Bronchial epithelial cell (primary cell): ENCODE results near the gene C12orf75. TPM values are rescaled to one million over a fixed set of nuclear protein-coding genes. Genes with fewer than 3 reads are reported as not detected.

ENCODE experiments used
- DNase-seq: peaks from one replicate; pipeline ENCODE4 v3.0.0-alpha.2; 2010; ENCODE audit warnings: low read depth
- FAIRE-seq: peaks from 2 replicates; lab custom pipeline; 2011; peaks lifted over from hg19 to GRCh38; lab: Jason Lieb, UNC
- H3K27me3 ChIP-seq: 2 replicates; pipeline ENCODE4 v1.5.1; 2011; ENCODE audit warnings: low read length; ENCODE audit not compliant: control insufficient read depth, insufficient read depth
- H3K36me3 ChIP-seq: 2 replicates; pipeline ENCODE4 v1.5.1; 2011; ENCODE audit warnings: low read length; ENCODE audit not compliant: control insufficient read depth, insufficient read depth
- H3K4me3 ChIP-seq: 2 replicates; pipeline ENCODE4 v1.5.1; 2011; ENCODE audit warnings: mild to moderate bottlenecking, low read depth, low read length, control low read depth
- CTCF ChIP-seq: IDR thresholded peaks from 2 replicates; pipeline ENCODE4 v1.5.1; 2011; ENCODE audit warnings: mild to moderate bottlenecking, moderate library complexity, low read length, control low read depth, inconsistent platforms; ENCODE audit not compliant: insufficient read depth, severe bottlenecking
- total RNA-seq: library from RNA; depleted of rRNA; stranded (reverse); fragments of >200 nt; gene quantifications from 2 replicates; pipeline ENCODE4 v1.2.1, GENCODE V29; 2014

Gene C12orf75
- total RNA-seq, 1 donor from 2014 or later = 11.8 TPM

- no peak for TF ChIP-seq CTCF
- DNase-seq (no peak), FAIRE-seq (no peak)
- H3K27me3 ChIP-seq = no peaks in the 10 kb centered on the region
- H3K4me3 ChIP-seq = no peak overlapping the region
- H3K36me3 ChIP-seq = no peaks in the 10 kb centered on the region
Observed at GRCh38 chr12:105348142-105348541, 17.7 kb downstream of the C12orf75 start.

GRCh38 chr12:105348561-105348960 lies 18.1 kb downstream of the C12orf75 start:
- FAIRE-seq (no peak), DNase-seq (no peak)
- Histone ChIP-seq H3K36me3 (no peaks in the 10 kb centered on the region), H3K4me3 (no peak overlapping the region), H3K27me3 (no peaks in the 10 kb centered on the region)
- TF ChIP-seq CTCF = no peak

GRCh38 chr12:105349138-105349537 lies 18.6 kb downstream of the C12orf75 start:
- H3K4me3 ChIP-seq = no peak overlapping the region
- FAIRE-seq = no peak
- no peaks in the 10 kb centered on the region for H3K27me3 ChIP-seq
- no peak for DNase-seq
- no peak for TF ChIP-seq CTCF
- H3K36me3 ChIP-seq = no peaks in the 10 kb centered on the region

GRCh38 chr12:105351523-105351922 lies 21.0 kb downstream of the C12orf75 start:
- no peak for TF ChIP-seq CTCF
- DNase-seq = no peak
- Histone ChIP-seq H3K27me3 (no peaks in the 10 kb centered on the region), H3K4me3 (no peak overlapping the region), H3K36me3 (no peaks in the 10 kb centered on the region)
- no peak for FAIRE-seq

GRCh38 chr12:105352052-105352451 lies 21.6 kb downstream of the C12orf75 start:
- DNase-seq (no peak), FAIRE-seq (no peak)
- no peak for TF ChIP-seq CTCF
- H3K36me3 ChIP-seq = no peaks in the 10 kb centered on the region
- H3K27me3 ChIP-seq = no peaks in the 10 kb centered on the region
- no peak overlapping the region for H3K4me3 ChIP-seq

- no peak for DNase-seq
- no peak for FAIRE-seq
Observed at GRCh38 chr12:105352940-105353635, 22.6 kb downstream of the C12orf75 start.

More at GRCh38 chr12:105352940-105353635, 22.6 kb downstream of the C12orf75 start:
- no peaks in the 10 kb centered on the region for H3K36me3 ChIP-seq
- TF ChIP-seq CTCF = no peak
- no peaks in the 10 kb centered on the region for H3K27me3 ChIP-seq
- H3K4me3 ChIP-seq = no peak overlapping the region
